ENCODE data around the gene NOVA1. TPM values are rescaled to one million over a fixed set of nuclear protein-coding genes. Genes with fewer than 3 reads are reported as not detected.

Gene NOVA1
- polyA plus RNA-seq, 3 donors: 0.01 TPM; not detected in 2

GRCh38 chr14:26414926-26415325 is 182.9 kb downstream of the NOVA1 start:
- no peak overlapping the region for H3K9ac ChIP-seq (ENCODE audit: insufficient read depth, low read length, poor library complexity, severe bottlenecking)
- intact Hi-C loops (cut with micrococcal nuclease): no loop called here
- no peaks in the 10 kb centered on the region for H3K9me3 ChIP-seq (replicated peaks in 1 of 2; ENCODE audit: control insufficient read depth in 1 of 2, insufficient read depth in 1 of 2, low read length in 2 of 2)
- no peak overlapping the region for H3K4me3 Mint-ChIP-seq
- H3K36me3 ChIP-seq (replicated peaks in 1 of 2; ENCODE audit: control insufficient read depth in 1 of 2, insufficient read depth in 2 of 2, low read length in 2 of 2): no peaks in the 10 kb centered on the region
- H3K27me3 Mint-ChIP-seq (ENCODE audit: low read depth in 3 of 3): no peaks in the 10 kb centered on the region
- no peak overlapping the region for H3K4me3 ChIP-seq (replicated peaks in 1 of 3; ENCODE audit: low read depth in 2 of 3, low read length in 3 of 3)
- DNase-seq: no peak
- TF ChIP-seq CTCF (IDR thresholded peaks at IDR 0.05): no peak
- no peaks in the 10 kb centered on the region for H3K27me3 ChIP-seq (ENCODE audit: control insufficient read depth in 2 of 2, insufficient read depth in 2 of 2, low read length in 2 of 2)
- peaks cover 0 to 9% (median 0%) of the 10 kb centered on the region in 7 donors for H3K9me3 Mint-ChIP-seq
- no peaks in the 10 kb centered on the region for H3K4me1 Mint-ChIP-seq
- no peak overlapping the region for H3K27ac Mint-ChIP-seq
- no peak overlapping the region for H3K27ac ChIP-seq (ENCODE audit: low read depth in 1 of 2, low read length in 2 of 2)
- H2AFZ ChIP-seq (ENCODE audit: insufficient read depth, low read depth, low read length, poor library complexity, severe bottlenecking): no peak overlapping the region
- H3K4me1 ChIP-seq (ENCODE audit: control insufficient read depth in 1 of 2, insufficient read depth in 2 of 2, low read length in 2 of 2): no peaks in the 10 kb centered on the region
- H3K79me2 ChIP-seq (ENCODE audit: insufficient read depth, low read length): no peaks in the 10 kb centered on the region
- no peaks in the 10 kb centered on the region for H4K20me1 ChIP-seq (ENCODE audit: insufficient read depth, low read length)
- no peak overlapping the region for H3K4me2 ChIP-seq (replicated peaks; ENCODE audit: extremely low read depth, low read length, poor library complexity, severe bottlenecking)
- H3K36me3 Mint-ChIP-seq: no peaks in the 10 kb centered on the region

- H3K36me3 Mint-ChIP-seq: no peaks in the 10 kb centered on the region
- no peaks in the 10 kb centered on the region for H3K9me3 ChIP-seq (replicated peaks in 1 of 2; ENCODE audit: control insufficient read depth in 1 of 2, insufficient read depth in 1 of 2, low read length in 2 of 2)
- no CpG with 5 or more reads among the region's 1 CpG for WGBS (ENCODE audit: insufficient coverage)
- H3K4me1 Mint-ChIP-seq: no peaks in the 10 kb centered on the region
- no peak for TF ChIP-seq CTCF (IDR thresholded peaks at IDR 0.05)
- H3K27ac Mint-ChIP-seq: no peak overlapping the region
- H3K9ac ChIP-seq (ENCODE audit: insufficient read depth, low read length, poor library complexity, severe bottlenecking): no peak overlapping the region
- H3K4me3 Mint-ChIP-seq: no peak overlapping the region
- H3K4me1 ChIP-seq (ENCODE audit: control insufficient read depth in 1 of 2, insufficient read depth in 2 of 2, low read length in 2 of 2): no peaks in the 10 kb centered on the region
- H3K27me3 Mint-ChIP-seq (ENCODE audit: low read depth in 3 of 3): no peaks in the 10 kb centered on the region
- no peak for DNase-seq
- no peaks in the 10 kb centered on the region for H3K27me3 ChIP-seq (ENCODE audit: control insufficient read depth in 2 of 2, insufficient read depth in 2 of 2, low read length in 2 of 2)
- H3K9me3 Mint-ChIP-seq: peaks cover 0 to 9% (median 0%) of the 10 kb centered on the region in 7 donors
- no peaks in the 10 kb centered on the region for H3K79me2 ChIP-seq (ENCODE audit: insufficient read depth, low read length)
- no peak overlapping the region for H2AFZ ChIP-seq (ENCODE audit: insufficient read depth, low read depth, low read length, poor library complexity, severe bottlenecking)
- H3K4me2 ChIP-seq (replicated peaks; ENCODE audit: extremely low read depth, low read length, poor library complexity, severe bottlenecking): no peak overlapping the region
- intact Hi-C loops (cut with micrococcal nuclease): no loop called here
- H3K27ac ChIP-seq (ENCODE audit: low read depth in 1 of 2, low read length in 2 of 2): no peak overlapping the region
- no peaks in the 10 kb centered on the region for H3K36me3 ChIP-seq (replicated peaks in 1 of 2; ENCODE audit: control insufficient read depth in 1 of 2, insufficient read depth in 2 of 2, low read length in 2 of 2)
- no peak overlapping the region for H3K4me3 ChIP-seq (replicated peaks in 1 of 3; ENCODE audit: low read depth in 2 of 3, low read length in 3 of 3)
- H4K20me1 ChIP-seq (ENCODE audit: insufficient read depth, low read length): no peaks in the 10 kb centered on the region
These were observed 183.7 kb downstream of the NOVA1 start for GRCh38 chr14:26414103-26414502.

Data from CD14-positive monocyte (primary cell).